Measurements from ENCODE around the gene NEDD9.

DNA sequence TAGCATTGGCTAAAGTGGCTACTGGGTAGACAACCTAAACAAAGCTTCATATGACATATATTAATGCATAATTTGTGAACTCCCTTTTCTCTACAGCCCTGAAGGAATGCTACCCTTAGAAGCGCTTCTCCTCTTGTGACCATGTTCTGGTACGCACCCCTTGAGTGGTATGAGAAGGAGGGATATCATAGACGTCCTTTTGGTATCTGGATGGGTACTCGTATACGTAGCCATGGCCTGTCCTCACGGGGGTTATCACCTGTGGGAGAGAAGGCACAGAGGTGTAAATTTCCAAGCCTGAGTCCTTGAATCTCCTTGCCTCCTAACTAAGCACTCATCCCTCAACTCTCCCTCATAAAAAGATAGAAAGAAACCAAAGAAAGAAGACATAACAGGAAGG, 39.0 kb downstream of the NEDD9 start:
- TF ChIP-seq EZH2 (optimal IDR thresholded peaks at IDR 0.05; ENCODE audit: low read depth, low read length) (no peak), EZH2phosphoT487 (IDR thresholded peaks at IDR 0.05; ENCODE audit: low read length) (no peak)
- TF ChIP-seq, protein P1, sequence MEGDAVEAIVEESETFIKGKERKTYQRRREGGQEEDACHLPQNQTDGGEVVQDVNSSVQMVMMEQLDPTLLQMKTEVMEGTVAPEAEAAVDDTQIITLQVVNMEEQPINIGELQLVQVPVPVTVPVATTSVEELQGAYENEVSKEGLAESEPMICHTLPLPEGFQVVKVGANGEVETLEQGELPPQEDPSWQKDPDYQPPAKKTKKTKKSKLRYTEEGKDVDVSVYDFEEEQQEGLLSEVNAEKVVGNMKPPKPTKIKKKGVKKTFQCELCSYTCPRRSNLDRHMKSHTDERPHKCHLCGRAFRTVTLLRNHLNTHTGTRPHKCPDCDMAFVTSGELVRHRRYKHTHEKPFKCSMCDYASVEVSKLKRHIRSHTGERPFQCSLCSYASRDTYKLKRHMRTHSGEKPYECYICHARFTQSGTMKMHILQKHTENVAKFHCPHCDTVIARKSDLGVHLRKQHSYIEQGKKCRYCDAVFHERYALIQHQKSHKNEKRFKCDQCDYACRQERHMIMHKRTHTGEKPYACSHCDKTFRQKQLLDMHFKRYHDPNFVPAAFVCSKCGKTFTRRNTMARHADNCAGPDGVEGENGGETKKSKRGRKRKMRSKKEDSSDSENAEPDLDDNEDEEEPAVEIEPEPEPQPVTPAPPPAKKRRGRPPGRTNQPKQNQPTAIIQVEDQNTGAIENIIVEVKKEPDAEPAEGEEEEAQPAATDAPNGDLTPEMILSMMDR (IDR thresholded peaks at IDR 0.05; ENCODE audit: low read length) = no peak

Measured in MM.1S (cell line).